Measurements from ENCODE around the gene HOXD8.
A peak's percentile ranks its signal among the peaks of the same experiment; 100 is the strongest.

HOXD8 gene

DNA sequence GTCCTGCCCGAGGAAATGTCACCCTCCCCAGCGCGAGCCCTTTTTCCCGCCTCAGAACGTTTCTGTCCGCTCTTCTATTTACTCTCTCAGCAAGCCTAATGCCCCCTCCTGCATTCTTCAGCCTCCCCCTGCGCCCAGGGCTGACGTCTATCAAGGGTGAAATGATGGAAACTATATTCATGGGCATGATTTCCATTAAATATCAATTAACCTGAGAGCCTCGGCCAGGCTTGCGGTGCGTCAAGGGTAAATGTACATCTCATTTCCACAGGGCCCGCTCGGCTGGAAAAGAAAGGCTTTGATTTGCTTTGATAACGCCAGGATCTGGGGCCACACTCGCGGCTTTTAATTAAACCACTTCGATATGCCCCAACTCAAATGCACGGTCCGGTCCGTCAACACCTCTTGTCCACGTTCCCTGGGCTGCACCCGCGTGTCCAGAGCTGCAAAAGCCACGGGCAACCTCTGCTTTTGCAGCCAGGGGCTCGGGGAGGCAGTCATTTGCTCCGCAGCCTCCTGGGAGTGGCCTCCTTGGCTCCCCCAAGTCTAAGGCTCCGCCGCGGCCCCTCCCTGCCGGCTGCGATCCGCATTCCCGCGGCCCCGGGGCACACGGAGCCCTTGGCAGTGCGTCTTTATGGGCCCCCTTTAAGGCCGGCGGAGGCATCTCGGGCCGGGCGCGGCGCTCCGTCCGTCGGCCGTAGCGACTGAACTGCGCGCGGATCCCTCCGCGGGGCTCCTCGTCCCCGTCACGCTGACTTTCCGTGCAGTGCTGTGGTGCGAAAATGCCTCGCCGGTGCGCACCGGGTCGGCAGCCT, at the start of gene HOXD8:
TSS of gene HOXD8 (plus strand) at position 724 of the 815 bp plus-strand sequence. CDS start 662 bp downstream, outside the sequence.
- no peaks in the 10 kb centered on the region for H3K36me3 Mint-ChIP-seq (ENCODE audit: low read depth)

DNA sequence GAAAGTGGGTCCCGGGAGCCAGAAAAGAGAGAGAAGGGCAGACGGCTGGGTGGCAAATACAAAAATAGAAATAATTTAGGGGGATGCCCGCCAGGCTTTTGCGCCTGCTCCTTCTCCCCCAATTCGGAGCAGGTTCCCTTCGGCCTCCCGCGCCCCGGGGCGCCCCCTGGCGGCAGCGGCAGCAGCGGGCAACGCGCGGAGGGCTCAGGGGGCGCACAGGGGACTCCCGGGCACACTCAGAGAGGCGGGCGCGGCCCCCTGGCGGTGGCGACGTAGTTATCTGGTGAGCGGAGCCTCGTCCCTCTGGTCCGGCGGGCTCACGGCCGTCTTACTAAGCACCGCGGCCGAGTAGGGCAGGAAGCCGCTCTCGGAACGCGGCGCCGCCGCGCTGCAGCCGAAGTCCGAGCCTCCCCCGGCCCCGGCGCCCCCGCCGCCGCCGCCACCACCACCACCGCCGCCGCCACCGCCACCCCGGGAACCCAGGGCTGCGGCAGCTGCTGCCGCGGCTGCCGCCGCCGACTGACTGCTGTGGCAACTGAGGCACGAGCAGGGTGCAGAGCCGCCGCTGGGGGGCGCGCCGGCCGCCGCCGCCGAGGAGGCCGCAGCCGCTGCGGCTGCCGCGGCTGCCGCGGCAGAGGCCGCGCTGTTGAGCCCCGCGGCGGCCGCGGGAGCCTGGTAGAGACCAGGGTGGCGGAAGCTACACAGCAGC, 49.5 kb upstream of the HOXD8 start:
- Mint-ChIP-seq H3K36me3 (ENCODE audit: low read depth) (peaks cover 9% of the 10 kb centered on the region), H3K27ac (peak overlapping the region; percentile 80), H3K27me3 (peaks cover 89% of the 10 kb centered on the region), H3K9me3 (peaks cover 24% of the 10 kb centered on the region), H3K4me1 (ENCODE audit: low read depth) (peaks cover 18% of the 10 kb centered on the region), H3K4me3 (peak overlapping the region; percentile 43)
- no peak for DNase-seq

More for the DNA sequence above, at the start of gene HOXD8:
- Mint-ChIP-seq H3K27ac (peak within 1 kb of the TSS; percentile 2), H3K4me1 (ENCODE audit: low read depth) (peaks cover 28% of the 10 kb centered on the region), H3K27me3 (peaks cover 88% of the 10 kb centered on the region), H3K4me3 (peak within 1 kb of the TSS; percentile 62), H3K9me3 (no peaks in the 10 kb centered on the region)
- peak; percentile 54 for DNase-seq

DNA sequence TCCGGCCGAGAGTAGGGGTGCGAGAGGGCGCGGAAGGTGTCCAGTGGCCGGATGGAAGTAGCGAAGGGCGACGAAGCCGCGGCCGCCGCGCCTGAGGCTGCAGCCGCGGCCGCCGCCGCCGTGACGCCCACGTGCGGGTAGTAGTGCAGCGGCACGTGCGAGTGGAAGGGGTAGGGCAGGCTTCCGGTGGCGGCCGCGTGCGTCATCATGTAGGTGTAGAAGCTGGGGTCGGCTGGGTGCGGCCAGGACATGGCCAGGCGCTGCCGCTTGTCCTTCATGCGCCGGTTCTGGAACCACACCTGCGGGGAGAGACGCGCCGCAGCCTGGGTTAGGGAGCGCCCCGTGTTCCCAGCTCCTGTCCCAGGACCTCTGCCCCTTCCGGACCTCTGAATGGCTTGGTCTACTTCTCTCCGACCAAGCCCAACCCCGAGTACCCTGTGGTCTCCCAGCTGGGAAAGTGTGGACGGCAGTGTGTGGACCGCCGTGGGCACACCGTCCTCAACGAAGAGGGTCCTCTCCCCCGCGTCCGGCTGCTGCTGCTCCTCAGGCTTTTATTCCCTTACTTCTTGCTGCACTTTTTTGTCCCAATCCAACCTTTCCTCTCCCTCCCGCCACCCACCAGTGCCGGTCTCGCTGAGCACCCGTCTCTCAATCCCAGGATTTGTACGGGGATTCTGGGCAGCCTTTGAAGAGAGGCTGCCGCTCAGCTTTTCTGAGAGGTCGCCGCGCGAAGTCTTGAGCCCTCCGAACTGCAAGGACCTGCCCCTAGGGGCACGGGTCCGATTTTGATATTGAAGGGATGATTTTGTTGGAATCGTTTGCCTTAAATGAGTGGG, 48.7 kb upstream of the HOXD8 start:
- H3K4me3 Mint-ChIP-seq, result peak overlapping the region; percentile 27
- H3K36me3 Mint-ChIP-seq (ENCODE audit: low read depth), result peaks cover 9% of the 10 kb centered on the region
- H3K4me1 Mint-ChIP-seq (ENCODE audit: low read depth), result peaks cover 18% of the 10 kb centered on the region
- H3K9me3 Mint-ChIP-seq, result peaks cover 21% of the 10 kb centered on the region
- peak overlapping the region; percentile 81 for H3K27ac Mint-ChIP-seq
- peak; percentile 30 for DNase-seq
- peaks cover 89% of the 10 kb centered on the region for H3K27me3 Mint-ChIP-seq

DNA sequence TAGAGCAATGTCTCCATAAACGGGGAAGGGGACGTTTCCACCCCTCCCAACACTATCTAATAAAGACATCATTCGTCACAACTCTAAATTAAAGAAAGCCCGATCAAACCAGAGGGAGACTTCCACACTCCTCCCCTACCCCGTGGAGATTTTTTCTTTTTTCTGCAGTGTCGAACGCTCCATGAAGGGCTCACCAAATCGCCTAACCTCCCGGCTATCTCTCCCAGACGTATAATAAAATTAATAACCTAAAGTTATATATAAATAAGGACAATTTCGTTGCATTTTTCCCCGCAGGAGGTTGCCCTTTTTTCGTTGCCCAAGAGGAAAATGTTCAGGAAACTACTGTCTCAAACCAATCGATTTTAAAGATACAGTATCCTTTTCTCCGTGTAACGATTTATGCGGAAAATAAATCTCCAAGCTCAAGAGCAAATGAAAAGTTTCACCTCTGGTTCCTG, 48.1 kb upstream of the HOXD8 start:
- H3K4me1 Mint-ChIP-seq (ENCODE audit: low read depth), result peaks cover 18% of the 10 kb centered on the region
- peaks cover 89% of the 10 kb centered on the region for H3K27me3 Mint-ChIP-seq
- peaks cover 9% of the 10 kb centered on the region for H3K36me3 Mint-ChIP-seq (ENCODE audit: low read depth)
- peak overlapping the region; percentile 81 for H3K27ac Mint-ChIP-seq
- H3K4me3 Mint-ChIP-seq, result peak overlapping the region; percentile 27
- peaks cover 19% of the 10 kb centered on the region for H3K9me3 Mint-ChIP-seq
- DNase-seq, result no peak

DNA sequence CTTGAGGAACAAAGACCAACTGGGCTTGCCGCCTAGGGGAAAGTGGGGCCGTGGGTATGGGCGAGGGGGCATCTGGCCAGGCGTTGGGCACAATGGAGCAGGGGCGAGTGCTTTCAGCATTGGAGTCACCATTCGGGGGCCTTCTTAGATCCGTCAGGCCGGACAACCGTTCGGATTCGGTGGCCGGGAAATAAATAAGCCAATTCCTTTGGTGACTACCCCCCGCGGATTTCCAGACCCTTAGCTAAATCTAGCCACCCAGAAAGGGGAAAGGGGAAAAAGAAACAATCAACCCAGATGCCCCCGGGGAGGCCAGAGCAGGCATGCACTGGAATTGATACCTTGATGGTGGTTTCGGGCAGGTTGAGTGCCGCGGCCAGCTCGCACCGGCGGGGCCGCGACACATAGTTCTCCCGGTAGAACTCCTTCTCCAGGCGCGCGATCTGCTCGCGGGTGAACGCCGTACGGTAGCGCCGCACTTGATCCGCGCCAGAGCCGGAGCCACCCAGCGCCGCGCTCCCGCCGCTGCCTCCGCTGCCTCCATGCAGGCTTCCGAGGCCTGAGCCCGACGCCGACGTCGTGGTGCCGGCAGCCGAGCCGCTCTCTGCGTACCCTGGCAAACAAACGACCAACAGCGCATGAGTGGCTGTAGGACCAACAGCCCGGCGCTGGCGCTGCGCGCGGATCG, 47.5 kb upstream of the HOXD8 start:
- H3K27ac Mint-ChIP-seq, result peak overlapping the region; percentile 81
- peak; percentile 39 for DNase-seq
- peaks cover 17% of the 10 kb centered on the region for H3K9me3 Mint-ChIP-seq
- peaks cover 90% of the 10 kb centered on the region for H3K27me3 Mint-ChIP-seq
- no peak overlapping the region for H3K4me3 Mint-ChIP-seq
- H3K4me1 Mint-ChIP-seq (ENCODE audit: low read depth), result peaks cover 18% of the 10 kb centered on the region
- H3K36me3 Mint-ChIP-seq (ENCODE audit: low read depth), result peaks cover 9% of the 10 kb centered on the region

DNA sequence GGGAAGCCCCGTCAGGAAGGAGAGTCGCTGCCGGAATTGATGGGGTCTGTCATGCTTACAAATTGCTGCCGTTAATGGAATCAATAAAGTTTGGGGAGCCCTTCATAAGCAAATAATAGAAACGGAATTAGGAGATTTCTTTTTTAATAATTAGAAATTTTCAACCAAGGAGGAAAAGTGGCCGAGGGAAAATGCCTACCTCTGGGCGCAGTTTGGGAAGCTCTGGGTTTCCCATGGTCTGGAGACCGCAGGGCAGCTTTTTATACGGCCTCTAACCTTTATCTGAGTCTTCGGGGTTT, 47.0 kb upstream of the HOXD8 start:
- Mint-ChIP-seq H3K4me3 (no peak overlapping the region), H3K36me3 (ENCODE audit: low read depth) (peaks cover 9% of the 10 kb centered on the region), H3K4me1 (ENCODE audit: low read depth) (peaks cover 18% of the 10 kb centered on the region), H3K9me3 (peaks cover 17% of the 10 kb centered on the region), H3K27me3 (peaks cover 90% of the 10 kb centered on the region), H3K27ac (peak overlapping the region; percentile 79)
- no peak for DNase-seq

DNA sequence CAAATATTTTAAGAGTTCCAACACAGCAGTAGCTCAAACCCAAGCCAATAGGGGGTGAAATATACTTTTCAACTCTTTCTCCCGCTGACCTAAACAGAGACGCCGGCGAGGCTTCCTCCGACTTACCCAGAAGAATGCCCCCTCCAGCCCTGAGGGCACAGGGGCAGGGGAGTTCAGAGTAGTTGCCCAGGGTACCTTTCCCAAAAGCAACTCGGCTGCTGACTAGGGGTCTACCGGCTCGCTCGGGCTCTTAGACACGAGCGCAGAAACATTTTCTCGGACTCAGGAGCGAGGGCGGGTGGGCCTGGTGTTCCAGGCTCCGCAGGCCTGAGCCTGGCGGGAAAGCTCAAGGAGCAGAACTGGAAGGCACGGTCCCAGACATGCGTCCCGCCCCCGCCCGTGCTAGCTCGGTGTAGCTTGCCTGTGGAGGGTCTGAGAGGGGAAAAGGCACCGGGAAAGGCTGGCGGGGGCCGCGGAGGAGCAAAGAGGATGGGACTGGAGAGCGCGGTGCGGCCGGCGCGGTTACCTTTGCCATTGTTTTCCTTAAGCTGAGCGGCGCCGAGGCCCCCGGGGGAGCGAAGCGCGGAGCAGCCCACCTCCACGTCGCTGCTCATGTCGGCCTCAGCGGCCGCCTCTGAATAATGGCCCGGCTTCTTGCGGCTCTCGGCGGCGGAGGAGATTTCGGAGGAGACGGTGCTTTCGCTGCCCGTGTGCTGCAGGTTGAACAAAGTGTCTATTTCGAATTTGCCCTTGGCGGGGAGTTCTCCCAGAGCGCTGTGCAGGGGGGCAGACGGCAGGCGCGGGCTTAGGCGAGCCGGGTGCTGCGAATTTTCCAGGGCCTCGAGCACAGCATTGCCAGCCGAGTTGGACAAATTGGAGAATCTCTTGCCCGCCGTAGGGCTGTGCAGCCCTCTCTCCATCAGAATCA, 46.4 kb upstream of the HOXD8 start:
- Mint-ChIP-seq H3K36me3 (ENCODE audit: low read depth) (peaks cover 9% of the 10 kb centered on the region), H3K4me3 (no peak overlapping the region), H3K9me3 (peaks cover 17% of the 10 kb centered on the region), H3K27ac (peak overlapping the region; percentile 79), H3K27me3 (peaks cover 94% of the 10 kb centered on the region), H3K4me1 (ENCODE audit: low read depth) (peaks cover 18% of the 10 kb centered on the region)
- DNase-seq, result peak; percentile 28

DNA sequence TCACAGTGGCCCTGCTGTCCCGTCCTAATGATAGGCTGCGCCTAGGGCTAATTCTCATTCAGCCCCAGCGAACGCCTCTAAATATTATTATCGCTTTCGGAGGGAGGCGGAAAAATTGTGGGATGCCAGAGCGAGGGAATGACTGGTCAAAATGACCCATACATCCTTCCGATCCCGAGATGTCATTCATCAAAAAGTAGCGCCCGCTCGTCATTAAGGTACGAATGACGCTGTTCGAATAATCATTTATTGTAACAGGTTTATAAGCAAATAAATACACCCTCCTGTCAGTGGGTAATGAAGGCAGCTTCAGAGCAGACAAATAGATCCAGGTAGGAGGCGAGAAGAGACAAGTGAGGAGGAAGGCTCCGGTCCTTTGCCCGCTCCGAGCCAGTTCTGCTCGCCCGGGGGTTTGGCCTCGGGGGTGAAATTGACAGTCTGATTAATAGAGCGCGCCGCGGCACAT, 45.7 kb upstream of the HOXD8 start, which contains the start of gene EVX2:
TSS of gene EVX2 (minus strand) at position 167 of the 466 bp plus-strand sequence. CDS start 186 bp downstream, outside the sequence.
- Mint-ChIP-seq H3K36me3 (ENCODE audit: low read depth) (peaks cover 9% of the 10 kb centered on the region), H3K4me3 (no peak within 1 kb of the TSS), H3K27ac (peak within 1 kb of the TSS; percentile 79), H3K9me3 (peaks cover 10% of the 10 kb centered on the region), H3K27me3 (peaks cover 94% of the 10 kb centered on the region), H3K4me1 (ENCODE audit: low read depth) (peaks cover 22% of the 10 kb centered on the region)
- DNase-seq, result peak; percentile 28

DNA sequence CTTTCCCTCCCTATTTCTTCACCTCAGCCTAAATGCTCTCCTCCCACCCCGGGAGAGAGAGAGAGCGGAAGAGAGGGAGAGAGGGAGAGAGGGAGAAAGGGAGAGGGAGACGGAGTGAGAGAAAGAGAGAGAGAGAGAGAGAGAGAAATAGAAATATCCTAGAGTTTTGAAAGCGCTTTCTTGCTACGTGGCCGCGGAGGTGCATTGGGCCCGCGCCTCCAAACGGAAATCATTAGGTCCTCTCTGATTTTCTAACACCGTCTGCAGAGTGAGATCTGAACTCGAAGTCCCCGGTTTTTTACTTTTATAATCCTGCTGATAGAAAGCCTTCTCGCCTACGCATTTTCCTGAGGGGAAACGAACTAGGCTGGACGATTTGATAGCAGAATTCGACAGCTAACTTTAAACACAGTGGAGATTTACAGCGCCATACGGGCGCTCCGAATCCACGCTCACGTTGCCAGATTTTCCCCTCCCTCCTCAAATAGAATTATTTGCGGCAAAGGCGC, 44.8 kb upstream of the HOXD8 start:
- Mint-ChIP-seq H3K27ac (peak overlapping the region; percentile 47), H3K9me3 (peaks cover 10% of the 10 kb centered on the region), H3K27me3 (peaks cover 94% of the 10 kb centered on the region), H3K4me1 (ENCODE audit: low read depth) (peaks cover 15% of the 10 kb centered on the region), H3K4me3 (no peak overlapping the region), H3K36me3 (ENCODE audit: low read depth) (peaks cover 3% of the 10 kb centered on the region)
- peak; percentile 24 for DNase-seq

DNA sequence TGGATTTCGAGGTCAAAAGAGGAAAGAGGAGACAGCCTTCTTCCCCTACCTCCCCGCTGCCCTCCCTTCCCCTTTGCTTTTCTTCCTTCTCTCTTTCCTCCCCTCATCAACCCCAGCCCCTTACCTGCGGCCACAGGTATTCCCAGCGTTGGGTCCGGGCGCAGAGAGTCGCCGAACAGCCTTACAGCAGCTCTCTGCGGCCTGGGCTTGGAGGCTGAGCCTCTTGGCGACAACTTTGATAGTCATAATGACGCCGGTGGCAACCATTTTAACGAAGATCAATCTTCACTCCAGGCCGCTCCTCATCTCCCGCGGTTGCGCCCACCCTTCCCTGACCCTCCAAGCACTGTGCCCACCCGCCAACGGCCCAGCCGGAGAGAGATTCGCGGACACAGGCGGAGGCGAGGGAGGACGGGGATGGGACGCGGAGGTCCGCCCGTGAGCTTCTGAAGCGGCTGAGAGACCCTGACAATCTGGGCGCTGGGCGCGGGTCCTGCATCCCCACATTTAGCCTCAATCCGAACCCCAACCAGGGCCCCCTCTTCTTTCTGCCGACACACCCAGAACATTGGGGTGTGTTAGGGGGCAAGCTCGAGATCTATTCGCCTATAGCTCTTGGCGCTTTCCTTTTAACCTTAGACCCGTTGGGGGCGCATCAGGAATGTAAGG, 44.3 kb upstream of the HOXD8 start:
- H3K27ac Mint-ChIP-seq, result peak overlapping the region; percentile 47

DNA sequence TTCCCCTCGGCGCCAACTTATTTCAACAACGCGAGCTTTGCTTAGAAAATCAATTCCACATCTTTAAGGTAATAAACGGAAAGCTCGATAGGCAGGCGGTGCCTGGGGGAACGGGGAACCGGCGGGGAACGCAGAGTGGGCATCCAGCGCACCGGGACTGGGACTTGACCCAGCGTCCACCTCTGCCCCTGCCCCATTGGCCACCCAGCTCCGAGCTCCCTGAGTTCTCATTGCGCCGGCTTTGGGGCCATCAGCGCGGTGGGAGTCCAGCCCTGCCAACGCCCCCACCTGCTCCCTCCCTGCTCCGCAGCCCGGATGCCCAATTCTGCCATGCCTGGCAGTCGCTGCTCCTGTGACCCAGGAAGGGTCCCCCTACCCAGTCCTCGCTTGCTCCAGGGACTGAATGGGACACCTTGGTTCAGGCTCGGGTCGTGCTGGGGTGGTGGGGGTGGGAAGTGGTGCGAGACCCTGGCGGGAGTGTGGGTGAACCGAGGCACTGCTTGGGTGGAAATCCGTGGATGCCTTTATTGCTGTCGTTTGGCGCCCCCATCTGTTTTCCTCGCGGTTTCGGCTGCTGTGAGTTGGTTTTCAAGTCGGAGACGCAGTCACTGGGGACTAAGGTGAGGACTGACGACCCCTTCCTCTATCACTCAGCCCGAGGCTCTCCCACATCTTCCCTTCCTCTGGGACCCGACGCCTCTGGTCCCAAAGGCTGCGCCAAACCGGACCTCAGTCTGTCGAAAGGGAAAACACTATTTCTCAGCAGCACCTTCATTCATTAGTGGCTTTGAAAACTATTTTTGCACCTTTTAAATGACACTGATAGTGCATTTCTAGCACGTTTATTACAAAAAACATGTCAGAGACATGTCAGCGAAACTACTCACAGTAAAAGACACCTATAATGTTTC, 43.4 kb upstream of the HOXD8 start:
- Mint-ChIP-seq H3K4me3 (no peak overlapping the region), H3K4me1 (ENCODE audit: low read depth) (peaks cover 9% of the 10 kb centered on the region), H3K9me3 (peaks cover 13% of the 10 kb centered on the region), H3K27me3 (peaks cover 100% of the 10 kb centered on the region), H3K36me3 (ENCODE audit: low read depth) (peaks cover 3% of the 10 kb centered on the region), H3K27ac (no peak overlapping the region)
- DNase-seq, result peak; percentile 26

More for the DNA sequence above, 44.3 kb upstream of the HOXD8 start:
- Mint-ChIP-seq H3K36me3 (ENCODE audit: low read depth) (peaks cover 3% of the 10 kb centered on the region), H3K9me3 (peaks cover 10% of the 10 kb centered on the region), H3K27me3 (peaks cover 99% of the 10 kb centered on the region), H3K4me1 (ENCODE audit: low read depth) (peaks cover 14% of the 10 kb centered on the region), H3K4me3 (no peak overlapping the region)
- peak; percentile 27 for DNase-seq
